Measurements from ENCODE around the gene SLC9A8. TPM values are rescaled to one million over a fixed set of nuclear protein-coding genes. Genes with fewer than 3 reads are reported as not detected.
"Not testable (repeated sequence)": the region's sequence is repeated elsewhere in the genome, so short reads cannot be mapped to it uniquely, and the experiment has no call there.

SLC9A8 gene, protein sequence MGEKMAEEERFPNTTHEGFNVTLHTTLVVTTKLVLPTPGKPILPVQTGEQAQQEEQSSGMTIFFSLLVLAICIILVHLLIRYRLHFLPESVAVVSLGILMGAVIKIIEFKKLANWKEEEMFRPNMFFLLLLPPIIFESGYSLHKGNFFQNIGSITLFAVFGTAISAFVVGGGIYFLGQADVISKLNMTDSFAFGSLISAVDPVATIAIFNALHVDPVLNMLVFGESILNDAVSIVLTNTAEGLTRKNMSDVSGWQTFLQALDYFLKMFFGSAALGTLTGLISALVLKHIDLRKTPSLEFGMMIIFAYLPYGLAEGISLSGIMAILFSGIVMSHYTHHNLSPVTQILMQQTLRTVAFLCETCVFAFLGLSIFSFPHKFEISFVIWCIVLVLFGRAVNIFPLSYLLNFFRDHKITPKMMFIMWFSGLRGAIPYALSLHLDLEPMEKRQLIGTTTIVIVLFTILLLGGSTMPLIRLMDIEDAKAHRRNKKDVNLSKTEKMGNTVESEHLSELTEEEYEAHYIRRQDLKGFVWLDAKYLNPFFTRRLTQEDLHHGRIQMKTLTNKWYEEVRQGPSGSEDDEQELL
- total RNA-seq (2014; rRNA removed; shearing (Covaris generic)) = 7.4 and 10.2 TPM in 2 replicates

DNA sequence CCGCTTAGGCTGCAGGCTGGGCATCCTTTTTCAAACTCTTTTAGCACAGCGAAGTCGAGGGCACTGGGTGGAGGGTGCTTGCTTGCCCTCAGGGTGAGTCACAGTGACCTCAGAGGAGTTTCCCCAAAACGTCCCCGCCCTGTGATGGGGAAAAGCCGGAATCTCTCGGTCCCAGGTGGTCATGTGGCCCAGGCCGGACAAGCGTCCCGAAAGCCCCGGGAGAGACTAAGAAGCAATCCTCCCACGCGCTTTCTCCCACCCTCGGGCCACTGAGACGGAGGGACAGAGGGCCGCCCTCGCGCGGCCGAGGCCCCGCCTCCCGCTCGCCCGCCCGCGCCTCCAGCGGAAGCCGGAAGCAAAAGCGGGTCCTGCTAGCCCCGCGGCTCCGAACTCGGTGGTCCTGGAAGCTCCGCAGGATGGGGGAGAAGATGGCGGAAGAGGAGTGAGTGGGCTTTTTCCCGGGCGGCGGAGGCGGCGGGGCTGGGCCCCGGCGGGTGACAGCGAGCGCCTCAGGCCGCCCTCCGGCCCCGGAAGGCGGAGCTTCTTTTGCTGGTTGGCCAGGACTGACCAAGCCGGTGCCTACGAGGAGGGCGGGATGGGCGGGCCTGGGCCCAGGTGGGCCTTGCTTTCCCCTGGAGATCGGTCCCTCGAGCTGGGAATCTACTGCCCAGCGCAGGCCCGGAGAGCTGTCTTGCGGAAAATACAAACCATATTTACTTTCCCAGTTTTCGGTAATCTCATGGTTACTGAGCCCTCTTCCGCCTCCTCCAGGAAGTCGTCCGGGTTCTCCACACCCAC, at the start of gene SLC9A8:
SLC9A8 (plus strand) TSS at position 322 of the 798 bp plus-strand sequence; CDS start at position 417, 95 bp downstream.
- Histone ChIP-seq H3K27me3 (no peaks in the 10 kb centered on the region), H3K4me3 (peak within 1 kb of the TSS; percentile 64), H3K4me1 (peaks cover 12% of the 10 kb centered on the region), H3K36me3 (no peaks in the 10 kb centered on the region; the same call in 1 of the 2 replicates), H3K9me3 (replicated peaks) (no peaks in the 10 kb centered on the region), H3K27ac (peak within 1 kb of the TSS; percentile 63)
- peak; percentile 98 for DNase-seq

DNA sequence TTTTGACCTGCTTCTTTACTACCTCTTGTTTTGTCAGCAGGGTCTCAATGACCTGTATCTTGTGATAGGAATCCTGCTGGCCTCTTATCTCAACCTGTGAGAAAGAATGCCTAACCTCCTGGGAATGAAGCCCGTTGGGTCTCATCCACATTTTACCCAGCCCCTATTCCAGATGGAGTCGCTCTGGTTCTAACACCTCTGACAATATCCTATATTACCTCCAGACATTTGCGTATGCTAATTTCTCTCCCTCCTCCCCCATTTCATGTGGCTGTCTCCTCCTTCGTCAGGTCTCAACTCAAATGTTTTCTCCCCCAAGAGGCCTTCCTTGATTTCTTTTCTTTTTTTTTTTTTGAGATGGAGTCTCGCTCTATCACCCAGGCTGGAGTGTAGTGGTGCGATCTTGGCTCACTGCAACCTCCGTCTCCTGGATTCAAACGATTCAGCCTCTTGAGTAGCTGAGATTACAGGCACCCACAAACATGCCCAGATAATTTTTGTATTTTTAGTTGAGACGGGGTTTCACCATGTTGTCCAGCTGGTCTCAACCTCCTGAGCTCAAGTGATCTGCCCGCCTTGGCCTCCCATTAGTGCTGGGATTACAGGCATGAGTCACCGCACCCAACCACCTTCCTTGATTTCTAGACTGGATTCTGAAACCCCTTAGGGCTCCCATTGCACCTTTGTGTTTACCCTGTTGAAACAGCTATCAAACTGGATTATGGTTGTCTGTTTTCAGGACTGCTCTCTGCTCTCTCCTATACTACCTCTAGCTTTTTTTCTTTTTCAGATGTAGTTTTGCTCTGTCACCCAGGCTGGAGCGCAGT, 49.5 kb upstream of the SLC9A8 start:
- Histone ChIP-seq H3K4me3 (no peak overlapping the region), H3K9me3 (replicated peaks) (no peaks in the 10 kb centered on the region), H3K36me3 (no peaks in the 10 kb centered on the region), H3K4me1 (peaks cover 2% of the 10 kb centered on the region), H3K27me3 (no peaks in the 10 kb centered on the region), H3K27ac (no peak overlapping the region)
- DNase-seq = peak; percentile 31 to 56

DNA sequence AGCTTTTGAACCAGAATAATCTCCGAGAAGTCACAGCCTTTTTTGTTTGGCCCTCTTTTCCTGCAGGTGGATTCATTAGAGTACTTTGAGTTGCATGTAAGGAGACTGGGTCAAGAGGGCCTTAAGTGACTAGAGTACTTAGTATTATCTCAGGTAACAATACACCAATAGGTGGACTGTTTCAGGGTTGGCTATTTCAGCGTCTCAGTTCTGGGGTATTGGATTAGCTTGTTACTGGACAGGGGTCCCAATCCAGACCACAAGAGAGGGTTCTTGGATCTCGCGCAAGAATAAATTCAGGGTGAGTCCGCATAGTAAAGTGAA, 47.3 kb upstream of the SLC9A8 start:
- no peaks in the 10 kb centered on the region for H3K36me3 ChIP-seq
- H3K9me3 ChIP-seq (replicated peaks) = no peaks in the 10 kb centered on the region

DNA sequence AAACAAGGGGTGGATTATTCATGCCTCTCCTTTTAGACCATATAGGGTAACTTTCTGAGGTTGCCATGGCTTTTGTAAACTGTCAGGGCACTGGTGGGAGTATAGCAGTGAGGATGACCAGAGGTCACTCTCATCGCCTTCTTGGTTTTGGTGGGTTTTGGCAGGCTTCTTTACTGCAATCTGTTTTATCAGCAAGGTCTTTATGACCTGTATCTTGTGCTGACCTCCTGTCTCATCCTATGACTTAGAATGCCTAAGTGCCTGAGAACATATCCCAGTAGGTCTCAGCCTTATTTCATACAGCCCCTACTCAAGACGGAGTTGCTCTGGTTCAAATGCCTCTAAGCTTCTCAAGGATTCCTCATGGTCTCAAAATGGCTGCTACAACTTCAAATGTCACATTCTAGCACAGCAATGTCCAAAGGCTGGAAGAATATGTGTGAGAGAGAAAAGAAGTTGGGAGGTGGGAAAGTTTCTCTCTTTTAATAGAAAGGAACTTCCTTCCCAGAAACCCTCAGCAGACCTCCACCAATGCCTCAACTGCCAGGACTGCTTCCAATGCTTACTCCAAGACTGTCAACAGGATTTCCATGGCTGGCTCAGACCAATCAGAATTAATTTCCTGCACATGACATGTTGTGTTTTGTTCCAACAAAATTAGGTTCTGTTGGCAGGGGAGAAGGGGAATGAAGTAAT, 46.6 kb upstream of the SLC9A8 start:
- Histone ChIP-seq H3K27ac (no peak overlapping the region), H3K9me3 (replicated peaks) (no peaks in the 10 kb centered on the region), H3K27me3 (no peaks in the 10 kb centered on the region), H3K4me3 (no peak overlapping the region), H3K4me1 (peaks cover 10% of the 10 kb centered on the region), H3K36me3 (no peaks in the 10 kb centered on the region)
- DNase-seq = no peak

More for the DNA sequence above, 47.3 kb upstream of the SLC9A8 start:
- Histone ChIP-seq H3K27ac (no peak overlapping the region), H3K27me3 (no peaks in the 10 kb centered on the region), H3K4me1 (peaks cover 10% of the 10 kb centered on the region), H3K4me3 (no peak overlapping the region)
- DNase-seq = no peak

DNA sequence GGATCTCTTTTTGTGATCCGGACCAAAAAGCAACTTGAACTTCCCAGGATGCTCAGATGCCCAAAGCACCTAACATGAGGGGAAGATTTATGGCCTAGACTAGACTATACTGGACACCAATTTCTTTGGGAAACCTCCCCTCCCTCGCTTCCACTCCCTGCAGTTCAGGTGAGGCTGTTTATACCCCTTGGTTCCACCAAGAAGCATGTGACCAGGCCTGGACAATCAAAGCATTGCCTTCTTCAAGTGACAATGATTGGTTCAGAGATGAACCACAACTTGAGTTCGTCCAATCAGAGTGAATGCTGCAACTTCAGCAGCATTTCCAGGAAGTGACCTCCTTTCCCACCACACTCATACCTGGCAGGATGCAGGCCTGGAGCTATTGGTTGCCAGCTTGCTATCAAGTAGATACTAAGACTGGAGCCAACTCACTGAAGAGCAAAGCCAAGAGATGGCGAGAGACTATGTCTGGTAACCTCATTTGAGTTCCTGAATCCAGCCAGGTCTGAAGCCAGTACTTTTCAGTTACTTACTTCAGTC, 45.6 kb upstream of the SLC9A8 start:
- Histone ChIP-seq H3K27me3 (no peaks in the 10 kb centered on the region), H3K27ac (no peak overlapping the region), H3K4me1 (peaks cover 14% of the 10 kb centered on the region), H3K36me3 (no peaks in the 10 kb centered on the region), H3K9me3 (replicated peaks) (no peaks in the 10 kb centered on the region), H3K4me3 (no peak overlapping the region)
- no peak for DNase-seq

DNA sequence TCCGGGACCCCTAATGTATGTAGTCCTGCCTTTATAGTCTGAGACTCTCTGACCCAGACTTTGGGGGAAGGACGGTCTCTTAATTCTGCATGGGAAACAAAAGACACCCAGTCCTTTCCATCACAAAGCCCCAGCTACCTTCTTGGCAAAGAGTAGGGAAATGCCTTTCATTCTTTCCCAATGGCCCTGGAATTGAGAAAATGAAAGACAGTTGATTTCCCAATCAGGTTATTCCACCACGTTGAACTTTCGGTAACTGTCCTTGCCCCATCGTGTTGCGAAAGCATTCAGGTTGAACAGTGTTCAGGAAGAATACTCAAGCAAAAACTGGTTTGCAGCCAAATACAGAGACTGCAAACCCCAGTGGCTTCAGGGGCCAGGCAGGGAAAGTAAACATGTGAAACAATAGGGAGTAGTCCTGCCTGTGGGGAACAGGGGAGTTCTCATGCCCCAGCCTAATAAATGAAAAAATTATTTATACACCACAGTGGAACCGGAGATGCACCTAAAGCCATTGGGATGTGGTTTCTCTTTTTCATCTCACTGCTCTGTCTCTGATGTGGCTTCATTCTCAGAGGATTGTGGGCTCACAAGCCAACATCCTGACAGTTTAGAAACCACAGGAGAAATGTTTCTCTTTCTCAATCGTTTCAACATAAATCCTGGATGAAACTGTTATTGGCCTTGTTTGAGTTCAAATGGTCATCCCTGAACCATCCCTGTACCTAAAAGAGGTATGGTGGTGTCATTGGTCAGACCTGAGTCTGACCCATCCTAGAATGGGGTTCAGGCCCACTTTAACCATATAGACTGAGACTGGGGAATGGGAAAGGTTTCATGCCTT, 44.2 kb upstream of the SLC9A8 start:
- Histone ChIP-seq H3K4me3 (no peak overlapping the region), H3K27ac (no peak overlapping the region), H3K27me3 (no peaks in the 10 kb centered on the region), H3K36me3 (no peaks in the 10 kb centered on the region), H3K9me3 (replicated peaks) (no peaks in the 10 kb centered on the region), H3K4me1 (peaks cover 23% of the 10 kb centered on the region)
- DNase-seq = peak in 1 of 2 experiments; percentile 62

DNA sequence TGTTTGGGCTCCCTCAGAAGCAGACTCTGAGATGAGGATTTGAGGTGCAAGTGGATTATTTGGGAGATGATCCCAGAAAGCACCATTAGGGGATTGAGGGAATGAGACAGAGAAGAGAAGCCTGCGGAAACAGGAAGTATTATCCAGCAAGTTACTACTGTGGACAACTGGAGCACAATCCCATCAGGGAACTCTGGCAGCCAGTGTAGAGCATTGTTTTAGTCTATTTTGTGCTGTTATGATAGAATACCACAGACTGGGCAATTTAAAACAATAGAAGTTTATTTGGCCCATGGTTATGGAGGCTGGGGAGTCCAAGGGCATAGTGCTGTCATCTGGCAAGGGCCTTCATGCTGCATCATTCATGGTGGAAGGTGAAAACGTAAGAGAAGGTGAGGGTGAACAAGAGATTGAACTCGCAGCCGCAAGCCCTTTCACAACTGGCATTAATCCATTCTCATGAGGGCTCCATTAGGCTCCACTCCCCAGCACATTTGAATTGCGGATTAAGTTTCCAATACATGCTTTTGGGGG, 43.5 kb upstream of the SLC9A8 start:
- no peak for DNase-seq
- Histone ChIP-seq H3K27me3 (no peaks in the 10 kb centered on the region), H3K4me1 (peaks cover 23% of the 10 kb centered on the region), H3K9me3 (replicated peaks) (no peaks in the 10 kb centered on the region), H3K4me3 (no peak overlapping the region), H3K36me3 (no peaks in the 10 kb centered on the region), H3K27ac (no peak overlapping the region)

DNA sequence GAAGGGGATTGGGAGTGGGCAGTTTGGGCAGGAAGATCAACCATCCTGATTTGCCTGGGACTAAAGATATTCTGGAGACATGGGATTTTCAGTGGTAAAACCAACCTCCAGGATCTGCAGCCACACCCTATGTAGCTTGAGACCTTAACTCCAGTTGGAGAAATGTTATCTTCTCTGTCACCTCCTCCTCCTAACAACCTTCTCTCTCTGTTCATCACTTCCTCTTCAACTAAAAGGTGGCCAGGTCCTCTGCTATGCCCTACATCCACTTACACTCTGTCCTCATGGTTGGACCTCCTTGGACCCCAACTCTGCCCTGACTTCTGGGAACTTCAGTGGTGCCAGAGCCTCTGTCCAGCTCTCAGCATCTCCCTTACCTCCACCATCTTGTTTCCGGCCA, 42.0 kb upstream of the SLC9A8 start:
- no peak overlapping the region for H3K27ac ChIP-seq
- no peaks in the 10 kb centered on the region for H3K36me3 ChIP-seq
- H3K4me1 ChIP-seq = peaks cover 36% of the 10 kb centered on the region
- no peak overlapping the region for H3K4me3 ChIP-seq
- no peaks in the 10 kb centered on the region for H3K27me3 ChIP-seq
- no peak for DNase-seq
- no peaks in the 10 kb centered on the region for H3K9me3 ChIP-seq (replicated peaks)

DNA sequence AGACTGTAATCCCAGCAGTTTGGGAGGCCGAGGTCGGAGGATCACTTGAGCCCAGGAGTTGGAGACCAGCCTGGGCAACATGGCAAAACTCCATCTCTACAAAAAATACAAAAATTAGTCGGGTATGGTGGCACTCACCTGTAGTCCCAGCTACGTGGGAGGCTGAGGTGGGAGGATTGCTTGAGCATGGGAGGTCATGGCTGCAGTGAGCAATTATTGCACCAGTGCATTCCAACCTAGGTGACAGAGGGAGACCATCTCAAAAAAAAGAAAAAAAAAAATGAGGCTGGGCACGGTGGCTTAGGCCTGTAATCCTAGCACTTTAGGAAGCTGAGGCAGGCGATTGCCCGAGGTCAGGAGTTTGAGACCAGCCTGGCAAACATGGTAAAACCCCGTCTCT, 38.4 kb upstream of the SLC9A8 start:
- DNase-seq; H3K36me3 ChIP-seq; H3K9me3 ChIP-seq (replicated peaks); H3K27me3 ChIP-seq; H3K4me3 ChIP-seq: not testable (repeated sequence)
- Histone ChIP-seq H3K4me1 (peaks cover 41% of the 10 kb centered on the region), H3K27ac (peak overlapping the region; percentile 71)

DNA sequence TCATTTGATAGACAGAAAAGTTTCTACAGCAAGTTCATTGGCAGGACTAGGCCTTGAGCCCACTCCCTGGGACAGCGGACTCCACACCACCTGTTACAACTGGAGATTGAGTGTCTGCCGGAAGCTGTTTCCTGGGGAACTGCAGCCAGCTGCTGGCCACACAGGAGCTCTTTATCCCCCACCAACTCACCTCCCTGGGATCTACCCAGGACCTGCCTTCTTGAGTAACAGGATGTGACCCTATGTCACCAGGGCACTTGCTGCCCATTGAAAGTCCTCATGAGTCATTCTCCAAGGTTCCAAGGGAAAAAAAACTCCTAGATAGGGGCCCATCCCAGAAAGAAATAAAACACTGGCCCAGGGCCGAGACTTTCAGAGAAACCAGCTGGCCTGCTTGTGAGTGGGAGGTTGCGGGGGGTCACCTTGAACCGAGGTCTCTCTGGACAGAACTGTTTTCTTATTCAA, 37.4 kb upstream of the SLC9A8 start:
- Histone ChIP-seq H3K27ac (peak overlapping the region; percentile 71), H3K4me3 (no peak overlapping the region)
- DNase-seq = peak; percentile 99 to 100

DNA sequence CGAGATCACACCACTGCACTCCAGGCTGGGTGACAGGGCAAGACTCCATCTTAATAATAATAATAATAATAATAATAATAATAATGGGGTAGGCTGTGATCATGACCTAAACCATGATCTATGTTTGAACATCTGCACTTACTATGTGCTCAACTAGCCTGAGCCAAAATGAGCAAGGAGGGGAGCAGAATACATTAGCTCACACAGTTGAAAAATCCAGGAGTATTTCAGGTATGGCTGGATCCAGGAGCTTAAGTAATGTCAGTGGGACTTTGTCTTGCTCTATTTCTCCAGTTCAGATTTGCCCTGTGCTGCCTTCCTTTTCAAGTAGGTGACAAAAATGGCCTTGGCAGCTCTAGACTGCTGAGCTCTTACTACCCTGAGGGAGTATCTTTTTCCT, 32.7 kb upstream of the SLC9A8 start:
- no peaks in the 10 kb centered on the region for H3K36me3 ChIP-seq
- no peak overlapping the region for H3K4me3 ChIP-seq
- no peak overlapping the region for H3K27ac ChIP-seq
- DNase-seq = no peak
- H3K27me3 ChIP-seq = no peaks in the 10 kb centered on the region
- H3K4me1 ChIP-seq = peaks cover 27% of the 10 kb centered on the region
- H3K9me3 ChIP-seq (replicated peaks) = no peaks in the 10 kb centered on the region

More for the DNA sequence above, 37.4 kb upstream of the SLC9A8 start:
- no peaks in the 10 kb centered on the region for H3K27me3 ChIP-seq
- H3K36me3 ChIP-seq = no peaks in the 10 kb centered on the region
- H3K9me3 ChIP-seq (replicated peaks) = no peaks in the 10 kb centered on the region
- peaks cover 41% of the 10 kb centered on the region for H3K4me1 ChIP-seq

DNA sequence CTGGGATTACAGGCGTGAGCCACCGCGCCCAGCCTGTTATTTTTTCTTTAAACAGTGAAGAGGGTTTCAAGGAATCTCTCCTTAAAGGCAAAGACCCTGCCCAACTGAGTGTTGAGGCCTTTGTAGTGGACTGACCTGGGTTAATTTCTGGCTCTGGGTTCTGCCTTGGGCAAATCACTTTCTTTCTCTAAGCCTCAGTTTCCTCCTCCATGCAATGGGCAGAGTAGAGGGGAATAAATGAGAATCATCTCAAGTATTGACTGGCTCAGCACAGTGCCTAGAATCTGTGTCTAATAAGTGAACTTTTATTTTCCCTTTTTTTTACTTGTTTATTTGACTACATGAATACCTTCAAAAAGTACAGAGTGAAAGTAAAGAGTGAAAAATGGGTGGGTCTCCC, 31.0 kb upstream of the SLC9A8 start:
- Histone ChIP-seq H3K27me3 (no peaks in the 10 kb centered on the region), H3K27ac (no peak overlapping the region), H3K9me3 (replicated peaks) (no peaks in the 10 kb centered on the region), H3K4me1 (peaks cover 12% of the 10 kb centered on the region), H3K36me3 (no peaks in the 10 kb centered on the region), H3K4me3 (no peak overlapping the region)
- no peak for DNase-seq

DNA sequence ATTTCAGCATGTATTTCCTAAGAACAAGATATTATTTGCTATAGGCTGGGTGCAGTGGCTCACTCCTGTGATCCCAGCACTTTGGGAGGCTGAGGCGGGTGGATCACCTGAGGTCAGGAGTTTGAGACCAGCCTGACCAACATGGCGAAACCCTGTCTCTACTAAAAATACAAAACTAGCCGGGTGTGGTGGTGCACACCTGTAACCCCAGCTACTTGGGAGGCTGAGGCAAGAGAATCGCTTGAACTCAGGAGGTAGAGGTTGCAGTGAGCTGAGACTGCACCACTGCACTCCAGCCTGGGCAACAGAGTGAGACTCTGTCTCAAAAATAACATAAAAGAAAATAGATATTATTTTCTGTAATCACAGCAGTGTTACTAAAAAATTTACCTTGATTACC, 30.2 kb upstream of the SLC9A8 start:
- H3K36me3 ChIP-seq = not testable (repeated sequence)

More for the DNA sequence above, 30.2 kb upstream of the SLC9A8 start:
- not testable (repeated sequence) for H3K4me3 ChIP-seq; H3K27ac ChIP-seq; H3K4me1 ChIP-seq; H3K27me3 ChIP-seq; DNase-seq; H3K9me3 ChIP-seq (replicated peaks)
